Transverse colon (tissue), 3 donors: ENCODE data around the gene INCENP.

Experiments
- CTCF ChIP-seq, 5 experiments: fragments of 200-600 bp in 3 of 5; fragments of 450-650 bp in 2 of 5; sonication (generic) in 3 of 5; IDR thresholded peaks; 1 replicate in 2 of 5; 2 replicates in 3 of 5; pipeline ENCODE4 v1.5.1; 2016 to 2017; ENCODE audit warnings: antibody characterized with exemption in 5 of 5, inconsistent platforms in 3 of 5, mild to moderate bottlenecking in 2 of 5, moderate library complexity in 1 of 5
- EP300 ChIP-seq: sonication (generic); formaldehyde crosslinking; IDR thresholded peaks from one replicate; pipeline ENCODE4 v1.6.1; 2017; ENCODE audit warnings: antibody characterized with exemption, low read depth

- TF ChIP-seq EP300 (peak; percentile 50), CTCF (IDR thresholded peaks at IDR 0.05) (no peak)
Observed at GRCh38 chr11:62104816-62105653, 18.8 kb upstream of the INCENP start.
